Right forelimb (tissue), 1 donor: ENCODE data around the gene TTC7B.

Experiments used
- DNase-seq: peaks from one replicate; pipeline ENCODE4 v3.0.0-alpha.2; 2018

The TTC7B gene

GRCh38 chr14:90554341-90554740, 261.9 kb downstream of the TTC7B start:
- DNase-seq = no peak

GRCh38 chr14:90553921-90554336, 262.3 kb downstream of the TTC7B start:
- no peak for DNase-seq

- DNase-seq = no peak
These were observed 262.8 kb downstream of the TTC7B start for GRCh38 chr14:90553298-90553920.

DNA sequence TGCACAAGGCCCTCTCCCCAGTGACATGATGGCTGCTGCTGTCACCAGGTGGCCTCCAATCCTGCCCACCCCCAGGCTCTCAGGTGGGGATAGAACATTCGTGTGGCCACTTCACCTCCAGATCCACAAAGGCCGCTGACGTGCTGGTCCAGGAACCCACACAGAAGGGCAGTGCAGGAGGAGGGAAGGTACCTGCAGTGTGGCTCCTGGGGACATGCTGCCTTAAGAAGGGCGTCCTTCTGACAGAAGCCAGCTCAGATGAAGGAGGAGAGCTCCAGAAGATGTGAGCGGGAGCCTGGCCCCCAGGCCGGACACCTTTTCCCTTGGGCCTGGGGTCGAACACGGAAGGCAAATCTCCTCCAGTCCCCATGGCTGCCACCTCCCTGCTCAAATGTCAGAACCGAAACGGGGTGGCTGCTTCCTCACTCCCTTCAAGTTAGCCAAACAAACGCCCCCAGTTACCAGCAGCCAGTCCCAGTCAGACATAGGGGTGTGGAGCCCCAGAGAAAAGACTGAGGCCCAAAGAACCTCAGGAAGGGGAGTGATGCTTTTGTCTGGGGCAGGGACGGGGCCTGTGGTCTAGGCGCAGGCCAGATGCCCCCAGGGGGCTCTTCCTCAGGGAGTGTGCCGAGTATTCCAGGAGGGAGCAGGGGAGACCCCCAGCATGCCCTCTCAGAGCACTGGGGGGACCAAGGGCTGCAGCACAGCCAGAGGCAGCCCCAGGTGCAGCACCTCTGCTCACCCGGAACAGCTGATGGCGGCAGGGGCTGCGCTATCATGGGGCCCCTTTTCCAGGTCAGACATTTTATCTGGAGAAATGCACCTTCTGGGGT, 263.5 kb downstream of the TTC7B start:
- no peak for DNase-seq

GRCh38 chr14:90551733-90552464, 264.3 kb downstream of the TTC7B start:
- DNase-seq = no peak

DNA sequence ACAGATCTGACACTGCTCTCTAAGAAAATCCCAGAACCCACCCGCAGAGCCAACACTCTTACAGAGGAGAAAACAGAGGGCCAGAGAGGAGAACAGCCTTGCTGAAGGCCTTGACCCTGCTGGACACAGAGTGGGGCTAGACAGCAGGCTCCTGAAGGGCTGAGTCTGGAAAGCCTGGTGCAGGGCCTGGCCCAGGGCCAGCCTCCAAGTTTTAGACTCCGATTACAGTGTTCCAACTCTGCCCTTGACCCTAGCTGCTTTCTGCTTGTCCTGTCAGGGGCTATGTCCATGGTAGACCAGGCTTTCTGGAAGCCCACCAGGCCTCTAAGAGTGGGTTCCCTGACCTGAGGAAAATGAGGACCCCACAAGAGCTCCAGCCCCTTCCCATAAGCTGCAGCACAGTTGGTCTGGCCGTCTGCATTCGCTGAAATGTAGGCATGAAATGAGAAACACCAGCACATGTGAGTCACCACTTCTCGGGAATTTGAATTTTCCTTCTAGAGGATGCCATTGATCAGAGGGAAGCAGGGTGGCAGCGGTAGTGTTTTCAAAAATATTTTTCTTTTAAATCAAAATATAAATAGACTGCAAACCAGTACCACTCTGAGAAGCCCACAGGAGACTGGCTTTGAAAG, 265.0 kb downstream of the TTC7B start:
- no peak for DNase-seq

- no peak for DNase-seq
These were observed 266.2 kb downstream of the TTC7B start for GRCh38 chr14:90549794-90550641.

GRCh38 chr14:90548455-90548854, 267.8 kb downstream of the TTC7B start:
- DNase-seq = no peak

DNA sequence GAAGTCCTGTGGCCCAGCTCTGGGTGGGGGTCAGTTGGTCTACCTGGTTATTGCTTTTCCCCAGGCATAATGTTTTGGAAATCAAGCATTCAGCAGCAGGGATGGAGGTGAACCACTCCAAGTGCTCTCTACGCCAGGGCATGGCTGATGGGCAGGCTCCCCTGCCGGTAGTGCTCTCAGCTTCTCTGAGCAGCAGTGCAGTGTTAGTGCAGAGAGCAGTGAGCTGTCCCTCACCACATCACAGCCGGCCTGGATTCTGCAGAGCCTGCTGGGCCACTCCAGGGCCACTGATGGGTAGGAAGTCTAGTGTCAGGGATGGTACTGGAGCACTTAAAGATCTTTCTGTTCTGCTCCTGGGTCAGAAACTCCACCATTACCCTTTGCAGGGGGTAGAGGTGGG, 268.3 kb downstream of the TTC7B start:
- DNase-seq = no peak

DNA sequence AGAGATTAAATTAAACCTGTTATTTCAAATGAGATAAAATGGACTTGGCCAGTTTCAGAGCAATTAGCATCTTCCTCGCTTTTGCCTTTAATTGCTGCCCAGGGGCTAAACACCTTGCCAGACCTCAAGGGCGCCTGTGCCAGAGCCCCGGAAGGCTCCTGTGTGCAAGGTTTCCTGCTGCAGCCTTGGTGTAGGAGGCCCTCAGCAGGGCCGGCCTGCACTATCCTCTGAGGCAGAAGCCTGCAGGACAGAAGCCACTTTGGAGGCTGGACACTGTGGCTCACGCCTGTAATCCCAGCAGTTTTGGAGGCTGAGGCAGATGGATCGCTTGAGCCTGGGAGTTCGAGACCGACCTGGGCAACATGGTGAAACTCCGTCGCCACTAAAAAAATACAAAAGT, 269.0 kb downstream of the TTC7B start:
- no peak for DNase-seq

DNA sequence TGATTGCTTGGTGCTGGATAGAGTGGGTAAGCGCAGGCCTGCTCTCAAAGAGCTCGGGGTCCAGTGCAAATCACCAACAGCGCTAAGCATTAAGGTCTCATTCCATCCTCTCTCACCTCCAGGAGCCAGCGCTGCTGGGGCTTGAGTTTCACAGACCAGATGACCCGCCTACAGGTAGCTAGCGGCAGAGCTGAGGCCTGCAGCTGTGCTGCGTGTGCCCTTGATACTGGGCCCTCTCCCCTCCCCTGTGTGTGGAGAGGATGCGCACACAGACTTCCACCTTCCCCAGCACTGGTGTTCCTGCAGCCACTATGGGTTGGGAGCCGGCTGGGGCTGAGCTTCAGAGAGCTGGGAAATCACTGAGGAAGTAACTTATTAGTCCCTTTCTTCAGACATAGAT, 269.5 kb downstream of the TTC7B start:
- DNase-seq = no peak

GRCh38 chr14:90545966-90546751, 270.1 kb downstream of the TTC7B start:
- DNase-seq = peak; percentile 69

- no peak for DNase-seq
These were observed 270.8 kb downstream of the TTC7B start for GRCh38 chr14:90545382-90545781.

DNA sequence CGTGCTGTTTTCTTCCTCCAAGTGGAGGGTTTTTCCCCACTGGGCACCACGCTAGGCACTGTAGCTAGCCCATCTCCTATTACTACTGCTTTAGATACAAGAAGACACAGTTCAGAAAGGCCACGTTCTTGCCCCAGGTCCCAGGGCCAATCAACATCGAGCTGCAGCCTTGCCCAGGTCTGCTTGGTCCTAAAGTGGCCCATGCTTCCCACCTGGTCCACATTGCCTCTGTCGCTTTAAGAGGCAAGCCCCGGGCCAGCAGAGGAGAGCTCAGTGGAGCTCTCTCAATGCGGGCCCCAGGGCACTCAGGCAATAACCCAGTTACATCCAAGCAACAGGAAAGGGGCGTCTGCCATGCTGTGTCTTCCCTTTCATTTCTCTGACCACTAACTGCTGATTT, 271.3 kb downstream of the TTC7B start:
- no peak for DNase-seq

GRCh38 chr14:90544566-90544965, 271.7 kb downstream of the TTC7B start:
- no peak for DNase-seq

DNA sequence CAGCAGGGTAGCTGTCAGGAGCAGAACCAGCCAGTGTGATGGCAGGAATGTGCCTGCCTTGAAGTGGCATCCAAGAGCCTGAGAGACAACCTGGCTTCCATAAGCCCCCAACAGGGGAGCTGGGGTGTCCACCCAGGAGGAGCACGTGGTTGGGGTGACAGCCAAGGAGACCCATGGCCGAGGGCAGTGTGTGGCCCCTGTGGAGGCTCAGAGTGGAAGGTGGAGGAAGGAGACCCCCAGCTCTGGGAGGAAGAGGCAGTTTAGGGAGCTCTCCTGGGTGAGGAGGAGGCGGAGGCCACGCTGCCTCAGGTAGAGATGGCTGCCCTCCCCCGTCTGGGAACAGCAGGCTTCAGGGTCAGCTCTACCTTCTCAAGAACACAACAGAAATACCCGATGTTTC, 272.4 kb downstream of the TTC7B start:
- no peak for DNase-seq

DNA sequence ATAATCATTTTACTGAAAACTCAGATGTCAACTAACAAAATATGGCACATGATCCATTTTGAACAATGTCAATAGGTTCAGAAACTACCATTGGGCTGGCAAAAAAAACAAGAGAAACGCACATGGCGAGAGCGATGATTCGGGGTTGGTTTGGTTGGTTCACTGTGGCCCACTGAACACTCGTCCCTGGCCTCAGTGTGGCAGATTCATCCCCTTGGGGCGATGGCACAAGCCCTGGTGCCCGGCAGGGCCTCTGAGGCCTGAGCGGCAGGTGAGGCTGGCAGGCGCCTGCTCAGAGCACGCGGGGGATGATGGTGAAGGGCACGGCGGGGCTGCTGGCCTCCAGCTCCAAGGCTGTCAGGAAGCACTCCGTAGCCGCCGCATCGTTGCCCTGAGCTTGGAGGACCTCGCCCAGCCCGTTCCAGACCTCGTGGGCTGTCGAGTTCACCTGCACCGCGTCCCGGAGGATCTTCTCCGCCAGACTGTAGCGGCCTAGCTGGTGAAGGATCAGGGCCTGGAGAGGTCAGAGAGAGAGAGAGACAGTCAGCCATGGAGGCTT, 275.1 kb downstream of the TTC7B start:
- DNase-seq = no peak

GRCh38 chr14:90540437-90540836, 275.8 kb downstream of the TTC7B start:
- DNase-seq = no peak

GRCh38 chr14:90539996-90540395, 276.2 kb downstream of the TTC7B start:
- no peak for DNase-seq

DNA sequence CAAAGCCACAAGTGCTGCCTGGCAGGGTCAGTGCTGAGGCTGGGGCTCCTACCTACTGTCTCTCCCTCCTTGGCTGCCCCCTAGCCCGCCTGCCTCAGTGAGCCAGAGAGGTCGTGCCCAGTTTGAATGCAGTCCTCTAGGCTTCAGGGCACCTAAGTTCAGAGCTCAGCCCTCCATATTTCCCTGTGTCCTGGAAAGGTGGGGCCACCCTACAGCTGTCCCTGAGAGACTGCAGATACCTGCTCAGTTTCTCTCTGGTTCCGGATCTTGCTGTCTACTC, 276.8 kb downstream of the TTC7B start:
- no peak for DNase-seq

GRCh38 chr14:90538716-90539495, 277.3 kb downstream of the TTC7B start:
- DNase-seq = no peak
